ENCODE data around the gene RBM20. TPM values are rescaled to one million over a fixed set of nuclear protein-coding genes. Genes with fewer than 3 reads are reported as not detected.

Gene RBM20
- total RNA-seq, 1 experiment from 2014 or later, result 0.11 TPM

DNA sequence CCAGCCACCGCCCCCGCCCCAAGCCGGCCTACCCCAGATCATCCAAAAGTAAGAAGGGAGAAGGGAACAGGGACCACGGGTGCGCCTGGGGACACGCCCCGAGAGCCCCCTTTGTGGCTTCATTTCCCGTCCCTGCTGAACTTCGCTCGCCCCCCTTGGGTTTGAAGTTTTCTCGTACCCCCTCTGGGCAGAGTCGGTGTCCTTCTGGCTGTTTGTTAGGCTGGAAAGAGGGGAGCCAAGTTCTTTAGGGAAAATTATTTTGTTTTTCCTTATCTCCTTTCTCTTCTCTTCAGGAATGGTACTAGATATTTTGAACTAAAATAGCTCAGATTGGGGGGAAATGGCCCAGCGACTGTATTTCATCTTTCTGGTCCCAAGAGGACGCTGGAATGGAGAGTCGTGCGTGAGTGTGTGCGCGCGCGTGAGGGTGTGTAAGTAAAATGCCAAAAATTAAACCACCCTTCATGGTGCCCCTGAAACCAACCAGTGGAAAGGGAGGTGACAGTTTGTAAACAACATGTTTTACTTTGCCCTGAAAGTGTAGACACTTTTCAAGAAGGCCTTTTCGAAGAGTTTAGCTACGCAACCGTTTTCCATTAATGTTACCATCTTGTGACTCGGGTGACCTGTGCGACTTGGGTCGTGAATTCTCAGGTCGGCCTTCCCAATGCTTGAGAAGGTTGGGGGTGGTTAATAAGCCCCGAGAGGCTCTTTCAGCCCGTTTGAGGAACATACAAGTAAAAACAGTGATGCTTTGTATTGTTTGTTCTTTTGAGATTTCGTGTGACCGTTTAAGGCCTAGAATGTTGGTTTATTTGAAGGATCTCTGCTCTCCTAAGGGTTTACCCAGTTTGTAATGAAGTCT, 694 bp downstream of the RBM20 start:
- H3K4me1 ChIP-seq (replicated peaks; ENCODE audit: insufficient read depth), result peaks cover 13% of the 10 kb centered on the region
- peak overlapping the region; percentile 78 for H3K4me2 ChIP-seq
- no peak overlapping the region for H3K27ac ChIP-seq

DNA sequence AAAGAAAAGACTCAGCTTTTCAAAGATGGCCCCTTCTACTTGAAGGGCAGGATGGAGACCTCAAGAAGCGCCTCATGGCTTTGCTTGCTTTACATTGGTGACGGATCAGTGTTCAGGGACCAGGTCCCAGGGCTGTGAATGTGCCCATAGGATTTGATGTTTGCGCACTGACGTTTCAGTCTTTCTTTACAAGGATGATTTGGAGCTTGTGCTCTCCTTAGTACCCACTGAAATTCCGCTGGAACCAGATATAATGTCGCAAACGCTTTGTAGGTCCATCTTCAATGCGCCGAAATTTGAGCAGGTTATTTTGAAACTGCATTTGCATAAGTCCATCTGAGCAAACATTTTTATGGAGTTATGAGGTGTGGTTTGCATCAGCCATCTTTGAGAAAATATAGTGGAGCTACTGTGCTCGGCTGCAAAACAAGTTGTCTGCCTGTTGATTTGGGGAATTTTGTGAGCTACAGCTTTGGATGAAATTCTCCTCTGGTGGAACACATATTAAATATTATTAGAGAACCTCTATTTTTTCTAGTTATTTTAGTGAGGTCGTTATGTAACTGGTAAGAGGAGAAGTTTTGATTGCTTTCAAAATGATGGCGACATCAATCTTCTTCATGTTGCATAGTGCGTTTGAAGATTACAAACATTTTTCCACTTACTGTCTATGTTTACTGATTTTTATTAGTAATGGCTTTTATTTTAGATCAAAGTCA, 2.4 kb downstream of the RBM20 start:
- TF ChIP-seq EZH2 (IDR thresholded peaks at IDR 0.05; ENCODE audit: low read depth), result no peak
- TF ChIP-seq, protein P1, sequence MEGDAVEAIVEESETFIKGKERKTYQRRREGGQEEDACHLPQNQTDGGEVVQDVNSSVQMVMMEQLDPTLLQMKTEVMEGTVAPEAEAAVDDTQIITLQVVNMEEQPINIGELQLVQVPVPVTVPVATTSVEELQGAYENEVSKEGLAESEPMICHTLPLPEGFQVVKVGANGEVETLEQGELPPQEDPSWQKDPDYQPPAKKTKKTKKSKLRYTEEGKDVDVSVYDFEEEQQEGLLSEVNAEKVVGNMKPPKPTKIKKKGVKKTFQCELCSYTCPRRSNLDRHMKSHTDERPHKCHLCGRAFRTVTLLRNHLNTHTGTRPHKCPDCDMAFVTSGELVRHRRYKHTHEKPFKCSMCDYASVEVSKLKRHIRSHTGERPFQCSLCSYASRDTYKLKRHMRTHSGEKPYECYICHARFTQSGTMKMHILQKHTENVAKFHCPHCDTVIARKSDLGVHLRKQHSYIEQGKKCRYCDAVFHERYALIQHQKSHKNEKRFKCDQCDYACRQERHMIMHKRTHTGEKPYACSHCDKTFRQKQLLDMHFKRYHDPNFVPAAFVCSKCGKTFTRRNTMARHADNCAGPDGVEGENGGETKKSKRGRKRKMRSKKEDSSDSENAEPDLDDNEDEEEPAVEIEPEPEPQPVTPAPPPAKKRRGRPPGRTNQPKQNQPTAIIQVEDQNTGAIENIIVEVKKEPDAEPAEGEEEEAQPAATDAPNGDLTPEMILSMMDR (conservative IDR thresholded peaks at IDR 0.05), result no peak
- Histone ChIP-seq H3K4me3 (no peak overlapping the region), H3F3A (ENCODE audit: insufficient read depth, low read depth) (no peaks in the 10 kb centered on the region), H3K36me3 (ENCODE audit: low read depth) (no peaks in the 10 kb centered on the region), H3K27ac (no peak overlapping the region), H2AFZ (no peak overlapping the region), H3K9me3 (ENCODE audit: insufficient read depth, low read depth) (no peaks in the 10 kb centered on the region), H3K4me2 (no peak overlapping the region), H3K27me3 (ENCODE audit: insufficient read depth, low read depth) (no peaks in the 10 kb centered on the region; the same call in 1 of the 2 replicates), H3K9me2 (ENCODE audit: insufficient read depth) (no peaks in the 10 kb centered on the region), H4K20me1 (ENCODE audit: insufficient read depth) (no peaks in the 10 kb centered on the region), H3K4me1 (replicated peaks; ENCODE audit: insufficient read depth) (peaks cover under 1% of the 10 kb centered on the region; the same call in 1 of the 2 replicates), H3K79me2 (ENCODE audit: low read depth) (no peaks in the 10 kb centered on the region)
- ChIA-PET CTCF (no interaction called here), POLR2A (ENCODE audit: unreplicated experiment) (no interaction called here)
- intact Hi-C loops (cut with micrococcal nuclease; ENCODE audit: unreplicated experiment), result no loop called here
- BruUV-seq (replicated peaks), result no TSS peak
- no peak for DNase-seq

More for the DNA sequence above, 694 bp downstream of the RBM20 start:
- ChIA-PET POLR2A (ENCODE audit: unreplicated experiment) (interaction anchor here (0.6 kb wide), 1 partner anchor 28 kb away, joined by 7 read pairs; no protein-coding TSS in a partner anchor), CTCF (no interaction called here)
- no peaks in the 10 kb centered on the region for H3K9me2 ChIP-seq (ENCODE audit: insufficient read depth)
- no peaks in the 10 kb centered on the region for H3K9me3 ChIP-seq (ENCODE audit: insufficient read depth, low read depth)
- no peaks in the 10 kb centered on the region for H3K36me3 ChIP-seq (ENCODE audit: low read depth)
- no peak for TF ChIP-seq EZH2 (IDR thresholded peaks at IDR 0.05; ENCODE audit: low read depth)
- TF ChIP-seq, protein P1 (conservative IDR thresholded peaks at IDR 0.05), result no peak
- DNase-seq, result no peak
- no peaks in the 10 kb centered on the region for H3F3A ChIP-seq (ENCODE audit: insufficient read depth, low read depth)
- H3K79me2 ChIP-seq (ENCODE audit: low read depth), result no peaks in the 10 kb centered on the region
- no TSS peak for BruUV-seq (replicated peaks)
- no peaks in the 10 kb centered on the region; the same call in 1 of the 2 replicates for H3K27me3 ChIP-seq (ENCODE audit: insufficient read depth, low read depth)
- intact Hi-C loops (cut with micrococcal nuclease; ENCODE audit: unreplicated experiment), result no loop called here
- peak overlapping the region; percentile 56; the same call in 1 of the 2 replicates for H3K4me3 ChIP-seq
- H2AFZ ChIP-seq, result no peak overlapping the region; the same call in 1 of the 2 replicates
- no peaks in the 10 kb centered on the region for H4K20me1 ChIP-seq (ENCODE audit: insufficient read depth)

DNA sequence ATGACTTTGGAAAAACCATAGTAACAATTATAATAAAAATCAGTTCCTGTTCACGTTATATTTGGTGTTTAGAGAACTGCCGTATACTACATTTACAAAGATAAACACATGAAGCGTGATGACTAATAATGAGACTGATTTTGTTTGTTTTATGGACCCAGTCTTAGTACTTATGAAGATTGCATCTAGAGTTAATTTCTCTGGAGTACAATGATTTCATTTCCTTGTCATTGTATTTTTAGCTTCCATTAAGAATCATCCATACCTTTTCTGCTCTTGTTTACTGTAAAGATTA, 2.9 kb downstream of the RBM20 start:
- Histone ChIP-seq H4K20me1 (ENCODE audit: insufficient read depth) (no peaks in the 10 kb centered on the region), H3K4me1 (replicated peaks; ENCODE audit: insufficient read depth) (no peaks in the 10 kb centered on the region), H3F3A (ENCODE audit: insufficient read depth, low read depth) (no peaks in the 10 kb centered on the region), H3K79me2 (ENCODE audit: low read depth) (no peaks in the 10 kb centered on the region), H3K27ac (no peak overlapping the region), H3K4me2 (no peak overlapping the region), H2AFZ (no peak overlapping the region), H3K4me3 (no peak overlapping the region), H3K9me2 (ENCODE audit: insufficient read depth) (no peaks in the 10 kb centered on the region), H3K27me3 (ENCODE audit: insufficient read depth, low read depth) (no peaks in the 10 kb centered on the region; the same call in 1 of the 2 replicates), H3K9me3 (ENCODE audit: insufficient read depth, low read depth) (no peaks in the 10 kb centered on the region), H3K36me3 (ENCODE audit: low read depth) (no peaks in the 10 kb centered on the region)
- POLR2A ChIA-PET (ENCODE audit: unreplicated experiment), result no interaction called here
- BruUV-seq (replicated peaks), result no TSS peak
- TF ChIP-seq, protein P1 (conservative IDR thresholded peaks at IDR 0.05), result no peak
- no peak for TF ChIP-seq EZH2 (IDR thresholded peaks at IDR 0.05; ENCODE audit: low read depth)
- CTCF ChIA-PET, result no interaction called here
- no peak for DNase-seq
- intact Hi-C loops (cut with micrococcal nuclease; ENCODE audit: unreplicated experiment), result no loop called here

All from PC-9 (cell line).